GM23338 (cell line): ENCODE measurements around the gene ZNF708. TPM values are rescaled to one million over a fixed set of nuclear protein-coding genes. Genes with fewer than 3 reads are reported as not detected.

Experiments used
- ATAC-seq: fragments of 200-7000 bp; cut with Tn5 transposase; 3 replicates; pipeline ENCODE4 v1.9.1; 2020
- DNase-seq: peaks from one replicate; pipeline ENCODE4 v3.0.0-alpha.2; 2015; ENCODE audit warnings: low spot score
- H2AFZ ChIP-seq: fragments of 200-600 bp; sonication (generic); 2 replicates; pipeline ENCODE4 v1.8.0; 2016; ENCODE audit warnings: antibody characterized with exemption, mild to moderate bottlenecking, moderate library complexity
- H3F3A ChIP-seq: fragments of 200-600 bp; sonication (generic); replicated peaks from 2 replicates; pipeline ENCODE4 v1.8.0; 2017; ENCODE audit warnings: antibody characterized with exemption, mixed run types, low read depth
- H3K27ac ChIP-seq: fragments of 200-600 bp; sonication (generic); 2 replicates; pipeline ENCODE4 v1.6.1; 2016; ENCODE audit warnings: low read depth
- H3K27me3 ChIP-seq: fragments of 200-600 bp; sonication (generic); 2 replicates; pipeline ENCODE4 v1.8.0; 2016; ENCODE audit warnings: mild to moderate bottlenecking, mixed run types, moderate library complexity; ENCODE audit not compliant: insufficient read depth
- H3K36me3 ChIP-seq: fragments of 200-600 bp; sonication (generic); 2 replicates; pipeline ENCODE4 v1.8.0; 2016; ENCODE audit warnings: mild to moderate bottlenecking; ENCODE audit not compliant: insufficient read depth
- H3K4me1 ChIP-seq: fragments of 200-600 bp; sonication (generic); 2 replicates; pipeline ENCODE4 v1.8.0; 2016; ENCODE audit warnings: mild to moderate bottlenecking, moderate library complexity; ENCODE audit not compliant: insufficient read depth
- H3K4me2 ChIP-seq: fragments of 200-600 bp; sonication (generic); 2 replicates; pipeline ENCODE4 v1.7.1; 2017; ENCODE audit warnings: mixed run types
- H3K4me3 ChIP-seq: fragments of 200-600 bp; sonication (generic); 2 replicates; pipeline ENCODE4 v1.6.1; 2016; ENCODE audit warnings: mixed run types
- H3K79me2 ChIP-seq: fragments of 200-600 bp; sonication (generic); replicated peaks from 2 replicates; pipeline ENCODE4 v1.8.0; 2017; ENCODE audit warnings: mild to moderate bottlenecking; ENCODE audit not compliant: insufficient read depth
- H3K9me2 ChIP-seq: fragments of 200-600 bp; sonication (generic); 2 replicates; pipeline ENCODE4 v1.8.0; 2017; ENCODE audit not compliant: insufficient read depth
- H4K20me1 ChIP-seq: fragments of 200-600 bp; sonication (generic); replicated peaks from 2 replicates; pipeline ENCODE4 v1.8.0; 2017; ENCODE audit warnings: mild to moderate bottlenecking; ENCODE audit not compliant: insufficient read depth
- H3K27ac Mint-ChIP-seq: 2 replicates; pipeline ENCODE4 v1.8.0; 2020; ENCODE audit warnings: inconsistent platforms, mild to moderate bottlenecking, moderate library complexity, mixed read lengths
- H3K27me3 Mint-ChIP-seq: 3 replicates; pipeline ENCODE4 v1.8.0; 2022; ENCODE audit warnings: low read depth, mild to moderate bottlenecking, moderate library complexity, mixed read lengths, inconsistent platforms; ENCODE audit not compliant: insufficient read depth, poor library complexity
- H3K36me3 Mint-ChIP-seq: 3 replicates; pipeline ENCODE4 v1.8.0; 2021; ENCODE audit warnings: low read depth, mild to moderate bottlenecking, inconsistent platforms, moderate library complexity, mixed read lengths
- H3K4me1 Mint-ChIP-seq: 3 replicates; pipeline ENCODE4 v1.8.0; 2020; ENCODE audit warnings: mild to moderate bottlenecking, inconsistent platforms, mixed read lengths
- H3K4me3 Mint-ChIP-seq: 3 replicates; pipeline ENCODE4 v1.8.0; 2021; ENCODE audit warnings: moderate library complexity, mild to moderate bottlenecking, inconsistent platforms, mixed read lengths
- H3K9me3 Mint-ChIP-seq: 3 replicates; pipeline ENCODE4 v1.8.0; 2020; ENCODE audit warnings: moderate library complexity, mild to moderate bottlenecking, inconsistent platforms, mixed read lengths
- CREB1 ChIP-seq: fragments of 250-450 bp; sonication (Bioruptor Pico); IDR thresholded peaks from 2 replicates; pipeline ENCODE4 v1.5.0; 2020; ENCODE audit warnings: low read depth, mild to moderate bottlenecking, moderate library complexity
- EZH2 ChIP-seq: fragments of 200-600 bp; sonication (generic); IDR thresholded peaks from one replicate; pipeline ENCODE4 v1.8.0; 2017; ENCODE audit warnings: antibody characterized with exemption, mild to moderate bottlenecking, low read depth; ENCODE audit not compliant: unreplicated experiment
- EZH2phosphoT487 ChIP-seq: fragments of 200-600 bp; sonication (generic); IDR thresholded peaks from one replicate; pipeline ENCODE4 v1.8.1; 2018; ENCODE audit warnings: antibody characterized with exemption; ENCODE audit not compliant: unreplicated experiment
- JUNB ChIP-seq: IDR thresholded peaks from one replicate; pipeline ENCODE4 v1.6.1; 2016; ENCODE audit warnings: antibody characterized with exemption; ENCODE audit not compliant: unreplicated experiment
- NANOG ChIP-seq: IDR thresholded peaks from 2 replicates; pipeline ENCODE4 v1.6.1; 2016; ENCODE audit warnings: antibody characterized with exemption, borderline replicate concordance
- POLR2AphosphoS5 ChIP-seq: IDR thresholded peaks from 2 replicates; pipeline ENCODE4 v1.6.1; 2016; ENCODE audit warnings: antibody characterized with exemption, low read depth
- REST ChIP-seq: IDR thresholded peaks from one replicate; pipeline ENCODE4 v1.6.1; 2018; ENCODE audit warnings: antibody characterized with exemption; ENCODE audit not compliant: unreplicated experiment
- STAT1 ChIP-seq: IDR thresholded peaks from one replicate; pipeline ENCODE4 v1.6.1; 2016; ENCODE audit warnings: antibody characterized with exemption; ENCODE audit not compliant: unreplicated experiment
- ZNF114 ChIP-seq: fragments of 250-450 bp; sonication (Bioruptor Pico); IDR thresholded peaks from 2 replicates; pipeline ENCODE4 v1.5.0; 2020; ENCODE audit warnings: mild to moderate bottlenecking, moderate library complexity
- ZNF331 ChIP-seq: fragments of 250-450 bp; sonication (Bioruptor Pico); IDR thresholded peaks from 2 replicates; pipeline ENCODE4 v1.5.0; 2020; ENCODE audit warnings: low read depth, mild to moderate bottlenecking, moderate library complexity
- polyA plus RNA-seq: library from polyadenylated mRNA; unstranded; fragments of >200 nt; fragmentation: Nextera tagmentation; extraction: Ambion mirVana; gene quantifications from 2 replicates; pipeline ENCODE4 v1.2.1, GENCODE V29; 2016
- total RNA-seq: library from RNA; depleted of rRNA; stranded (reverse); fragments of >200 nt; shearing (Covaris generic); gene quantifications from 2 replicates; pipeline ENCODE4 v1.2.3, GENCODE V29; 2014
- TF ChIP-seq, protein P1 (sequence below), 2 experiments: fragments of 200-600 bp in 1 of 2; sonication (generic) in 1 of 2; conservative IDR thresholded peaks; 2 replicates each; pipeline versions ENCODE4 v1.5.1 to v1.6.1; 2016 to 2017; ENCODE audit warnings: antibody characterized with exemption in 2 of 2, low read depth in 2 of 2, mild to moderate bottlenecking in 2 of 2, moderate library complexity in 1 of 2
- TF ChIP-seq, protein P2 (sequence below): fragments of 250-450 bp; sonication (Bioruptor Pico); IDR thresholded peaks from 2 replicates; pipeline ENCODE4 v1.5.0; 2020; ENCODE audit warnings: mild to moderate bottlenecking, moderate library complexity
- TF ChIP-seq, protein P3 (sequence below): IDR thresholded peaks from 2 replicates; pipeline ENCODE4 v1.6.1; 2016; ENCODE audit warnings: antibody characterized with exemption

The ZNF708 gene
- total and polyA plus RNA-seq, 2 experiments from 2014 or later, result 15.7 to 71.9 TPM

DNA sequence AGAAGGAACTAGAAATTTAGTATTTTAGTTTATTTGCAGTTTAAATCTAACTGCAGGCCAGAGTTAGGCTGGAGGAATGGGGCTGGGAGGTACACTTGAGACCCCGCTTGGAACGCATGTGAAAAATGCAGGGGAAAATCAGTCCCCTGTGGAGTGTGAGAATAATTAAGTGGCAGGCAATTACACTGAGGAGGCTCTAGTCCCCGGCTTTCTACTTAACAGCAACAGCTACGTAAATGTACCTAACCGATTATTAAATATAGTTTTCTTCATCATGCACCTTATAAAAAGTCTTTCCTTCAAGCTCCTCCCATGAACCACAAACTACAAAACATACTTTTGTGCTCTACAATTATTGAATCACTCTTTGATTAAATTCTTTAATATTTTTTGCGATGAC is 804 bp downstream of the ZNF708 start:
- H3K9me3 Mint-ChIP-seq, result peaks cover 35% of the 10 kb centered on the region
- H3K9me2 ChIP-seq, result no peaks in the 10 kb centered on the region
- peaks cover 57% of the 10 kb centered on the region for H3K36me3 Mint-ChIP-seq
- H4K20me1 ChIP-seq, result 0 out of 2 replicates have a peak, but pooled peaks cover 9% of the 10 kb centered on the region
- peak overlapping the region; percentile 70 for H3K4me2 ChIP-seq
- H3K4me3 Mint-ChIP-seq, result peak overlapping the region; percentile 97
- H3K79me2 ChIP-seq, result peaks cover 55% of the 10 kb centered on the region
- peaks cover 2% of the 10 kb centered on the region for H3K27me3 Mint-ChIP-seq
- peaks cover 14% of the 10 kb centered on the region for H3K4me1 Mint-ChIP-seq
- peak overlapping the region; percentile 97 for H3K27ac ChIP-seq
- H2AFZ ChIP-seq, result no peak overlapping the region
- peaks cover 23% of the 10 kb centered on the region for H3K4me1 ChIP-seq
- H3K4me3 ChIP-seq, result peak overlapping the region; percentile 78
- TF ChIP-seq CREB1 (CRISPR knock-in tag) (no peak), NANOG (no peak), REST (no peak), STAT1 (no peak), JUNB (no peak), ZNF331 (CRISPR knock-in tag) (no peak), POLR2AphosphoS5 (no peak), EZH2phosphoT487 (no peak), ZNF114 (CRISPR knock-in tag) (no peak), EZH2 (no peak)
- TF ChIP-seq, protein P1, sequence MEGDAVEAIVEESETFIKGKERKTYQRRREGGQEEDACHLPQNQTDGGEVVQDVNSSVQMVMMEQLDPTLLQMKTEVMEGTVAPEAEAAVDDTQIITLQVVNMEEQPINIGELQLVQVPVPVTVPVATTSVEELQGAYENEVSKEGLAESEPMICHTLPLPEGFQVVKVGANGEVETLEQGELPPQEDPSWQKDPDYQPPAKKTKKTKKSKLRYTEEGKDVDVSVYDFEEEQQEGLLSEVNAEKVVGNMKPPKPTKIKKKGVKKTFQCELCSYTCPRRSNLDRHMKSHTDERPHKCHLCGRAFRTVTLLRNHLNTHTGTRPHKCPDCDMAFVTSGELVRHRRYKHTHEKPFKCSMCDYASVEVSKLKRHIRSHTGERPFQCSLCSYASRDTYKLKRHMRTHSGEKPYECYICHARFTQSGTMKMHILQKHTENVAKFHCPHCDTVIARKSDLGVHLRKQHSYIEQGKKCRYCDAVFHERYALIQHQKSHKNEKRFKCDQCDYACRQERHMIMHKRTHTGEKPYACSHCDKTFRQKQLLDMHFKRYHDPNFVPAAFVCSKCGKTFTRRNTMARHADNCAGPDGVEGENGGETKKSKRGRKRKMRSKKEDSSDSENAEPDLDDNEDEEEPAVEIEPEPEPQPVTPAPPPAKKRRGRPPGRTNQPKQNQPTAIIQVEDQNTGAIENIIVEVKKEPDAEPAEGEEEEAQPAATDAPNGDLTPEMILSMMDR (conservative IDR thresholded peaks at IDR 0.05; ENCODE audit: low read depth in 2 of 2), result no peak
- TF ChIP-seq, protein P2, sequence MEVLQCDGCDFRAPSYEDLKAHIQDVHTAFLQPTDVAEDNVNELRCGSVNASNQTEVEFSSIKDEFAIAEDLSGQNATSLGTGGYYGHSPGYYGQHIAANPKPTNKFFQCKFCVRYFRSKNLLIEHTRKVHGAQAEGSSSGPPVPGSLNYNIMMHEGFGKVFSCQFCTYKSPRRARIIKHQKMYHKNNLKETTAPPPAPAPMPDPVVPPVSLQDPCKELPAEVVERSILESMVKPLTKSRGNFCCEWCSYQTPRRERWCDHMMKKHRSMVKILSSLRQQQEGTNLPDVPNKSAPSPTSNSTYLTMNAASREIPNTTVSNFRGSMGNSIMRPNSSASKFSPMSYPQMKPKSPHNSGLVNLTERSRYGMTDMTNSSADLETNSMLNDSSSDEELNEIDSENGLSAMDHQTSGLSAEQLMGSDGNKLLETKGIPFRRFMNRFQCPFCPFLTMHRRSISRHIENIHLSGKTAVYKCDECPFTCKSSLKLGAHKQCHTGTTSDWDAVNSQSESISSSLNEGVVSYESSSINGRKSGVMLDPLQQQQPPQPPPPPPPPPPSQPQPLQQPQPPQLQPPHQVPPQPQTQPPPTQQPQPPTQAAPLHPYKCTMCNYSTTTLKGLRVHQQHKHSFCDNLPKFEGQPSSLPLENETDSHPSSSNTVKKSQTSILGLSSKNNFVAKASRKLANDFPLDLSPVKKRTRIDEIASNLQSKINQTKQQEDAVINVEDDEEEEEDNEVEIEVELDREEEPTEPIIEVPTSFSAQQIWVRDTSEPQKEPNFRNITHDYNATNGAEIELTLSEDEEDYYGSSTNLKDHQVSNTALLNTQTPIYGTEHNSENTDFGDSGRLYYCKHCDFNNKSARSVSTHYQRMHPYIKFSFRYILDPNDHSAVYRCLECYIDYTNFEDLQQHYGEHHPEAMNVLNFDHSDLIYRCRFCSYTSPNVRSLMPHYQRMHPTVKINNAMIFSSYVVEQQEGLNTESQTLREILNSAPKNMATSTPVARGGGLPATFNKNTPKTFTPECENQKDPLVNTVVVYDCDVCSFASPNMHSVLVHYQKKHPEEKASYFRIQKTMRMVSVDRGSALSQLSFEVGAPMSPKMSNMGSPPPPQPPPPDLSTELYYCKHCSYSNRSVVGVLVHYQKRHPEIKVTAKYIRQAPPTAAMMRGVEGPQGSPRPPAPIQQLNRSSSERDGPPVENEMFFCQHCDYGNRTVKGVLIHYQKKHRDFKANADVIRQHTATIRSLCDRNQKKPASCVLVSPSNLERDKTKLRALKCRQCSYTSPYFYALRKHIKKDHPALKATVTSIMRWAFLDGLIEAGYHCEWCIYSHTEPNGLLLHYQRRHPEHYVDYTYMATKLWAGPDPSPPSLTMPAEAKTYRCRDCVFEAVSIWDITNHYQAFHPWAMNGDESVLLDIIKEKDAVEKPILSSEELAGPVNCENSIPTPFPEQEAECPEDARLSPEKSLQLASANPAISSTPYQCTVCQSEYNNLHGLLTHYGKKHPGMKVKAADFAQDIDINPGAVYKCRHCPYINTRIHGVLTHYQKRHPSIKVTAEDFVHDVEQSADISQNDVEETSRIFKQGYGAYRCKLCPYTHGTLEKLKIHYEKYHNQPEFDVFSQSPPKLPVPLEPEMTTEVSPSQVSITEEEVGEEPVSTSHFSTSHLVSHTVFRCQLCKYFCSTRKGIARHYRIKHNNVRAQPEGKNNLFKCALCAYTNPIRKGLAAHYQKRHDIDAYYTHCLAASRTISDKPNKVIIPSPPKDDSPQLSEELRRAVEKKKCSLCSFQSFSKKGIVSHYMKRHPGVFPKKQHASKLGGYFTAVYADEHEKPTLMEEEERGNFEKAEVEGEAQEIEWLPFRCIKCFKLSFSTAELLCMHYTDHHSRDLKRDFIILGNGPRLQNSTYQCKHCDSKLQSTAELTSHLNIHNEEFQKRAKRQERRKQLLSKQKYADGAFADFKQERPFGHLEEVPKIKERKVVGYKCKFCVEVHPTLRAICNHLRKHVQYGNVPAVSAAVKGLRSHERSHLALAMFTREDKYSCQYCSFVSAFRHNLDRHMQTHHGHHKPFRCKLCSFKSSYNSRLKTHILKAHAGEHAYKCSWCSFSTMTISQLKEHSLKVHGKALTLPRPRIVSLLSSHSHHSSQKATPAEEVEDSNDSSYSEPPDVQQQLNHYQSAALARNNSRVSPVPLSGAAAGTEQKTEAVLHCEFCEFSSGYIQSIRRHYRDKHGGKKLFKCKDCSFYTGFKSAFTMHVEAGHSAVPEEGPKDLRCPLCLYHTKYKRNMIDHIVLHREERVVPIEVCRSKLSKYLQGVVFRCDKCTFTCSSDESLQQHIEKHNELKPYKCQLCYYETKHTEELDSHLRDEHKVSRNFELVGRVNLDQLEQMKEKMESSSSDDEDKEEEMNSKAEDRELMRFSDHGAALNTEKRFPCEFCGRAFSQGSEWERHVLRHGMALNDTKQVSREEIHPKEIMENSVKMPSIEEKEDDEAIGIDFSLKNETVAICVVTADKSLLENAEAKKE, result no peak
- TF ChIP-seq, protein P3, sequence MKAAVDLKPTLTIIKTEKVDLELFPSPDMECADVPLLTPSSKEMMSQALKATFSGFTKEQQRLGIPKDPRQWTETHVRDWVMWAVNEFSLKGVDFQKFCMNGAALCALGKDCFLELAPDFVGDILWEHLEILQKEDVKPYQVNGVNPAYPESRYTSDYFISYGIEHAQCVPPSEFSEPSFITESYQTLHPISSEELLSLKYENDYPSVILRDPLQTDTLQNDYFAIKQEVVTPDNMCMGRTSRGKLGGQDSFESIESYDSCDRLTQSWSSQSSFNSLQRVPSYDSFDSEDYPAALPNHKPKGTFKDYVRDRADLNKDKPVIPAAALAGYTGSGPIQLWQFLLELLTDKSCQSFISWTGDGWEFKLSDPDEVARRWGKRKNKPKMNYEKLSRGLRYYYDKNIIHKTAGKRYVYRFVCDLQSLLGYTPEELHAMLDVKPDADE, result no peak
- peak; percentile 65 for DNase-seq
- H3K36me3 ChIP-seq, result peaks cover 16% of the 10 kb centered on the region
- H3K27ac Mint-ChIP-seq, result peak overlapping the region; percentile 99
- no peaks in the 10 kb centered on the region for H3F3A ChIP-seq
- ATAC-seq, result peak; percentile 57
- no peaks in the 10 kb centered on the region for H3K27me3 ChIP-seq
